Measurements from ENCODE around the gene ABHD18.
A peak's percentile ranks its signal among the peaks of the same experiment; 100 is the strongest.

ABHD18 gene

GRCh38 chr4:127965062-127965802 is at the start of gene ABHD18, which contains the start of gene MFSD8:
TSS of gene ABHD18 (plus strand) at chr4:127965406. CDS start at chr4:127982956, 17,550 bp downstream.
TSS of gene MFSD8 (minus strand) at chr4:127965173. CDS start at chr4:127965133, 40 bp downstream.
- H3K9me3 ChIP-seq (ENCODE audit: insufficient read depth, low read length): no peaks in the 10 kb centered on the region
- peak within 1 kb of the TSS; percentile 69 for H3K27ac ChIP-seq (ENCODE audit: low read depth, low read length)
- no peaks in the 10 kb centered on the region for H3K36me3 ChIP-seq (ENCODE audit: low read length)
- H4K20me1 ChIP-seq (ENCODE audit: low read depth, low read length): no peaks in the 10 kb centered on the region
- H3K9ac ChIP-seq (ENCODE audit: low read length): peak within 1 kb of the TSS; percentile 89
- no peaks in the 10 kb centered on the region for H3F3A ChIP-seq (ENCODE audit: insufficient read depth)
- peak within 1 kb of the TSS; percentile 88 for H2AFZ ChIP-seq (ENCODE audit: low read depth, low read length, severe bottlenecking)
- H3K27me3 ChIP-seq (ENCODE audit: low read length): no peaks in the 10 kb centered on the region
- peak within 1 kb of the TSS; percentile 93 for H3K4me2 ChIP-seq (ENCODE audit: low read depth, low read length, poor library complexity, severe bottlenecking)
- peaks cover 61% of the 10 kb centered on the region for H3K79me2 ChIP-seq (ENCODE audit: insufficient read depth, low read length)
- no peak for TF ChIP-seq CTCF (IDR thresholded peaks at IDR 0.05; ENCODE audit: insufficient read depth, low read length, poor library complexity, severe bottlenecking)
- no peak for TF ChIP-seq EZH2phosphoT487 (conservative IDR thresholded peaks at IDR 0.05; ENCODE audit: low read length)
- H3K9me2 ChIP-seq (replicated peaks; ENCODE audit: insufficient read depth, low read length): no peaks in the 10 kb centered on the region
- H3K4me3 ChIP-seq (ENCODE audit: insufficient read depth, low read length, poor library complexity, severe bottlenecking): peak within 1 kb of the TSS; percentile 88

- H3K36me3 ChIP-seq (ENCODE audit: low read length): no peaks in the 10 kb centered on the region
- no peaks in the 10 kb centered on the region for H4K20me1 ChIP-seq (ENCODE audit: low read depth, low read length)
- no peak overlapping the region for H3K4me2 ChIP-seq (ENCODE audit: low read depth, low read length, poor library complexity, severe bottlenecking)
- H3K9ac ChIP-seq (ENCODE audit: low read length): no peak overlapping the region
- no peaks in the 10 kb centered on the region for H3K27me3 ChIP-seq (ENCODE audit: low read length)
- no peaks in the 10 kb centered on the region for H3K79me2 ChIP-seq (ENCODE audit: insufficient read depth, low read length)
- TF ChIP-seq EZH2phosphoT487 (conservative IDR thresholded peaks at IDR 0.05; ENCODE audit: low read length) (no peak), CTCF (IDR thresholded peaks at IDR 0.05; ENCODE audit: insufficient read depth, low read length, poor library complexity, severe bottlenecking) (no peak)
- no peaks in the 10 kb centered on the region for H3F3A ChIP-seq (ENCODE audit: insufficient read depth)
- no peak overlapping the region for H2AFZ ChIP-seq (ENCODE audit: low read depth, low read length, severe bottlenecking)
- H3K4me3 ChIP-seq (ENCODE audit: insufficient read depth, low read length, poor library complexity, severe bottlenecking): no peak overlapping the region
- no peaks in the 10 kb centered on the region for H3K9me2 ChIP-seq (replicated peaks; ENCODE audit: insufficient read depth, low read length)
- no peaks in the 10 kb centered on the region for H3K9me3 ChIP-seq (ENCODE audit: insufficient read depth, low read length)
- H3K27ac ChIP-seq (ENCODE audit: low read depth, low read length): no peak overlapping the region
These were observed 48.7 kb upstream of the ABHD18 start for GRCh38 chr4:127916512-127916911.

GRCh38 chr4:127917151-127917550 is 48.1 kb upstream of the ABHD18 start:
- no peaks in the 10 kb centered on the region for H3K79me2 ChIP-seq (ENCODE audit: insufficient read depth, low read length)
- no peak for TF ChIP-seq EZH2phosphoT487 (conservative IDR thresholded peaks at IDR 0.05; ENCODE audit: low read length)
- TF ChIP-seq CTCF (IDR thresholded peaks at IDR 0.05; ENCODE audit: insufficient read depth, low read length, poor library complexity, severe bottlenecking): no peak
- no peak overlapping the region for H3K4me3 ChIP-seq (ENCODE audit: insufficient read depth, low read length, poor library complexity, severe bottlenecking)
- no peaks in the 10 kb centered on the region for H3K9me2 ChIP-seq (replicated peaks; ENCODE audit: insufficient read depth, low read length)
- H3K4me2 ChIP-seq (ENCODE audit: low read depth, low read length, poor library complexity, severe bottlenecking): no peak overlapping the region
- H3K9ac ChIP-seq (ENCODE audit: low read length): no peak overlapping the region
- no peaks in the 10 kb centered on the region for H4K20me1 ChIP-seq (ENCODE audit: low read depth, low read length)
- H3K9me3 ChIP-seq (ENCODE audit: insufficient read depth, low read length): no peaks in the 10 kb centered on the region
- H3K36me3 ChIP-seq (ENCODE audit: low read length): no peaks in the 10 kb centered on the region
- H3F3A ChIP-seq (ENCODE audit: insufficient read depth): no peaks in the 10 kb centered on the region
- no peak overlapping the region for H2AFZ ChIP-seq (ENCODE audit: low read depth, low read length, severe bottlenecking)
- no peak overlapping the region for H3K27ac ChIP-seq (ENCODE audit: low read depth, low read length)
- no peaks in the 10 kb centered on the region for H3K27me3 ChIP-seq (ENCODE audit: low read length)

All from SU-DHL-6 (cell line).